ENCODE results near the gene ZNF354B. TPM values are rescaled to one million over a fixed set of nuclear protein-coding genes. Genes with fewer than 3 reads are reported as not detected.
"Not testable (repeated sequence)": the region's sequence is repeated elsewhere in the genome, so short reads cannot be mapped to it uniquely, and the experiment has no call there.

ZNF354B gene
- total RNA-seq, 1 donor from 2014 or later = 28.7 TPM

- Mint-ChIP-seq H3K4me3 (no peak overlapping the region), H3K9me3 (peaks cover 6% of the 10 kb centered on the region), H3K4me1 (peaks cover 7% of the 10 kb centered on the region), H3K36me3 (peaks cover 56% of the 10 kb centered on the region), H3K27ac (no peak overlapping the region), H3K27me3 (ENCODE audit: low read depth) (no peaks in the 10 kb centered on the region)
- no peak for DNase-seq (ENCODE audit: low spot score in 2 of 2, unreplicated experiment in 2 of 2)
- TF ChIP-seq CTCF (IDR thresholded peaks at IDR 0.05; ENCODE audit: unreplicated experiment) = no peak
These were observed 7.2 kb downstream of the ZNF354B start for GRCh38 chr5:178866946-178867345.

- Mint-ChIP-seq H3K27ac (no peak overlapping the region), H3K36me3 (peaks cover 77% of the 10 kb centered on the region), H3K4me1 (no peaks in the 10 kb centered on the region), H3K4me3 (no peak overlapping the region), H3K9me3 (peaks cover 27% of the 10 kb centered on the region), H3K27me3 (ENCODE audit: low read depth) (no peaks in the 10 kb centered on the region)
- no peak for DNase-seq (ENCODE audit: low spot score in 2 of 2, unreplicated experiment in 2 of 2)
- TF ChIP-seq CTCF (IDR thresholded peaks at IDR 0.05; ENCODE audit: unreplicated experiment) = no peak
These were observed 9.8 kb downstream of the ZNF354B start for GRCh38 chr5:178869577-178869976.

GRCh38 chr5:178870411-178870810, 10.7 kb downstream of the ZNF354B start:
- Mint-ChIP-seq H3K4me3 (no peak overlapping the region), H3K27me3 (ENCODE audit: low read depth) (no peaks in the 10 kb centered on the region), H3K9me3 (peaks cover 35% of the 10 kb centered on the region), H3K27ac (no peak overlapping the region), H3K36me3 (peaks cover 85% of the 10 kb centered on the region), H3K4me1 (no peaks in the 10 kb centered on the region)
- no peak for TF ChIP-seq CTCF (IDR thresholded peaks at IDR 0.05; ENCODE audit: unreplicated experiment)
- no peak for DNase-seq (ENCODE audit: low spot score in 2 of 2, unreplicated experiment in 2 of 2)

- TF ChIP-seq CTCF (IDR thresholded peaks at IDR 0.05; ENCODE audit: unreplicated experiment) = no peak
- no peak for DNase-seq (ENCODE audit: low spot score in 2 of 2, unreplicated experiment in 2 of 2)
- Mint-ChIP-seq H3K36me3 (peaks cover 87% of the 10 kb centered on the region), H3K4me3 (no peak overlapping the region), H3K9me3 (peaks cover 52% of the 10 kb centered on the region), H3K27ac (no peak overlapping the region), H3K27me3 (ENCODE audit: low read depth) (no peaks in the 10 kb centered on the region), H3K4me1 (no peaks in the 10 kb centered on the region)
These were observed 12.5 kb downstream of the ZNF354B start for GRCh38 chr5:178872302-178872701.

GRCh38 chr5:178883115-178883694, 23.5 kb downstream of the ZNF354B start:
- H3K9me3 Mint-ChIP-seq = peaks cover 63% of the 10 kb centered on the region
- not testable (repeated sequence) for H3K27me3 Mint-ChIP-seq (ENCODE audit: low read depth)

GRCh38 chr5:178883815-178884430, 24.2 kb downstream of the ZNF354B start:
- Mint-ChIP-seq H3K4me1 (no peaks in the 10 kb centered on the region), H3K27me3 (ENCODE audit: low read depth) (no peaks in the 10 kb centered on the region), H3K9me3 (peaks cover 67% of the 10 kb centered on the region), H3K27ac (no peak overlapping the region), H3K4me3 (no peak overlapping the region), H3K36me3 (peaks cover 86% of the 10 kb centered on the region)
- DNase-seq (ENCODE audit: low spot score in 2 of 2, unreplicated experiment in 2 of 2) = no peak
- TF ChIP-seq CTCF (IDR thresholded peaks at IDR 0.05; ENCODE audit: unreplicated experiment) = no peak

More at GRCh38 chr5:178883115-178883694, 23.5 kb downstream of the ZNF354B start:
- peaks cover 84% of the 10 kb centered on the region for H3K36me3 Mint-ChIP-seq
- not testable (repeated sequence) for H3K4me1 Mint-ChIP-seq; DNase-seq (ENCODE audit: low spot score in 2 of 2, unreplicated experiment in 2 of 2); H3K4me3 Mint-ChIP-seq; H3K27ac Mint-ChIP-seq
